K562 (cell line): ENCODE measurements around the gene IL1B. TPM values are rescaled to one million over a fixed set of nuclear protein-coding genes. Genes with fewer than 3 reads are reported as not detected.

Experiments used
- ATAC-seq: fragments of 200-7000 bp; cut with Tn5 transposase; 3 replicates; pipeline ENCODE4 v1.9.1; 2020; ENCODE audit warnings: moderate library complexity
- BruUV-seq: library from RNA; stranded (reverse); fragments of 400-500 nt; replicated peaks from 2 replicates; lab custom pipeline; 2021; lab: Mats Ljungman, UMichigan
- CTCF ChIA-PET: fragments of 300-600 bp; formaldehyde crosslinking; extraction: SDS; loops from one replicate; lab custom pipeline; 2021; ENCODE audit warnings: low intra/inter-chr PET ratio; lab: Yijun Ruan, JAX
- POLR2A ChIA-PET: fragments of 300-600, 350-650 bp; sonication (Branson Sonifier 250); formaldehyde crosslinking; extraction: SDS; loops from one replicate; lab custom pipeline; 2021; ENCODE audit warnings: antibody characterized with exemption, inconsistent platforms; lab: Yijun Ruan, JAX
- DNase-seq, 4 experiments: peaks; one replicate each; pipeline versions ENCODE4 v3.0.0 to v3.0.0-alpha.2; 2011 to 2018; ENCODE audit warnings: low spot score in 3 of 4, mixed read lengths in 3 of 4; ENCODE audit errors: extremely low read depth in 1 of 4
- FAIRE-seq: peaks from 2 replicates; lab custom pipeline; 2011; peaks lifted over from hg19 to GRCh38; lab: Jason Lieb, UNC
- H2AFZ ChIP-seq: 2 replicates; pipeline ENCODE4 v1.6.0; 2011; ENCODE audit warnings: low read depth, low read length, control low read depth, inconsistent platforms
- H3K27ac ChIP-seq: fragments of 200-600 bp; 3 replicates; pipeline ENCODE4 v1.8.0; 2011; ENCODE audit warnings: low read depth, mild to moderate bottlenecking, control low read depth, inconsistent platforms, low read length, moderate library complexity, mixed read lengths; ENCODE audit errors: extremely low read depth
- H3K27me3 ChIP-seq, 2 experiments: fragments of 300-600 bp in 1 of 2; 2 replicates in 1 of 2; 3 replicates in 1 of 2; pipeline versions ENCODE4 v1.6.0 to v1.8.0; 2011; ENCODE audit warnings: inconsistent platforms in 2 of 2, low read length in 2 of 2, mild to moderate bottlenecking in 1 of 2, mixed read lengths in 1 of 2, moderate library complexity in 1 of 2; ENCODE audit not compliant: control insufficient read depth in 2 of 2, insufficient read depth in 2 of 2
- H3K36me3 ChIP-seq: fragments of 300-600 bp; 3 replicates; pipeline ENCODE4 v1.8.0; 2011; ENCODE audit warnings: mild to moderate bottlenecking, low read length, inconsistent platforms; ENCODE audit not compliant: control insufficient read depth, insufficient read depth
- H3K4me1 ChIP-seq, 2 experiments: fragments of 200-600 bp in 1 of 2; replicated peaks in 1 of 2; 2 replicates in 1 of 2; 3 replicates in 1 of 2; pipeline versions ENCODE4 v1.5.1 to v1.8.0; 2011; ENCODE audit warnings: inconsistent platforms in 2 of 2, low read length in 2 of 2, mild to moderate bottlenecking in 1 of 2, mixed read lengths in 1 of 2, moderate library complexity in 1 of 2; ENCODE audit not compliant: control insufficient read depth in 2 of 2, insufficient read depth in 2 of 2
- H3K4me2 ChIP-seq: 2 replicates; pipeline ENCODE4 v1.6.1; 2011; ENCODE audit warnings: low read length, control low read depth, inconsistent platforms, mixed read lengths; ENCODE audit not compliant: insufficient read depth
- H3K4me3 ChIP-seq: fragments of 200-600 bp; sonication (generic), shearing (Covaris generic); 2 replicates; pipeline ENCODE4 v1.5.1; 2016; ENCODE audit warnings: control low read depth, inconsistent platforms
- H3K79me2 ChIP-seq: fragments of 200-600 bp; 3 replicates; pipeline ENCODE4 v1.8.0; 2011; ENCODE audit warnings: low read length, inconsistent platforms; ENCODE audit not compliant: control insufficient read depth, insufficient read depth
- H3K9ac ChIP-seq, 2 experiments: 2 replicates each; pipeline versions ENCODE4 v1.6.0 to v1.6.1; 2011; ENCODE audit warnings: low read depth in 2 of 2, low read length in 2 of 2, control low read depth in 1 of 2, inconsistent platforms in 1 of 2, mild to moderate bottlenecking in 1 of 2, mixed read lengths in 1 of 2; ENCODE audit not compliant: insufficient read depth in 1 of 2
- H3K9me1 ChIP-seq: one replicate; pipeline ENCODE4 v1.6.0; 2011; ENCODE audit warnings: inconsistent platforms, mild to moderate bottlenecking, low read length, moderate library complexity; ENCODE audit not compliant: control insufficient read depth, insufficient read depth
- H3K9me3 ChIP-seq: replicated peaks from 2 replicates; pipeline ENCODE4 v1.5.1; 2011; ENCODE audit warnings: low read depth, low read length, inconsistent platforms; ENCODE audit not compliant: control insufficient read depth, insufficient read depth
- H4K20me1 ChIP-seq: replicated peaks from 2 replicates; pipeline ENCODE4 v1.6.1; 2011; ENCODE audit warnings: low read length, inconsistent platforms, mixed read lengths; ENCODE audit not compliant: control insufficient read depth, insufficient read depth
- KAT7 ChIP-seq: sonication (generic); formaldehyde crosslinking; IDR thresholded peaks from 2 replicates; pipeline ENCODE4 v1.8.0; 2022; ENCODE audit warnings: missing genetic modification reagents, mild to moderate bottlenecking, borderline replicate concordance
- KDM2B ChIP-seq: fragments of 250-450 bp; sonication (Bioruptor Pico); IDR thresholded peaks from 2 replicates; pipeline ENCODE4 v1.8.0; 2021; ENCODE audit warnings: mild to moderate bottlenecking, moderate library complexity
- KLF6 ChIP-seq: fragments of 250-450 bp; sonication (Bioruptor Pico); IDR thresholded peaks from 2 replicates; pipeline ENCODE4 v1.4.0; 2020; ENCODE audit warnings: mild to moderate bottlenecking, moderate library complexity, borderline replicate concordance
- NFIC ChIP-seq: fragments of 450-650 bp; IDR thresholded peaks from 2 replicates; pipeline ENCODE4 v1.6.1; 2017; ENCODE audit warnings: mild to moderate bottlenecking, inconsistent platforms
- POLR2A ChIP-seq: fragments of 450-650 bp; conservative IDR thresholded peaks from 2 replicates; pipeline ENCODE4 v1.6.1; 2016
- SRSF3 ChIP-seq: fragments of 200-400 bp; formaldehyde crosslinking; IDR thresholded peaks from 2 replicates; pipeline ENCODE4 v1.6.1; 2016; ENCODE audit warnings: mild to moderate bottlenecking, low read length, moderate library complexity; ENCODE audit not compliant: insufficient read depth
- TFE3 ChIP-seq: fragments of 450-650 bp; formaldehyde crosslinking; IDR thresholded peaks from 2 replicates; pipeline ENCODE4 v1.4.0; 2020; ENCODE audit warnings: mild to moderate bottlenecking, mixed read lengths
- ZNF444 ChIP-seq: fragments of 250-450 bp; sonication (Bioruptor Pico); IDR thresholded peaks from 2 replicates; pipeline ENCODE4 v1.4.0; 2020; ENCODE audit warnings: mild to moderate bottlenecking, moderate library complexity
- WGBS: fragments of 100-300 bp; shearing (Covaris generic); methylation state at CpG from one replicate; pipeline ENCODE4 v1.1.6; 2016; ENCODE audit warnings: low coverage, mixed read lengths; ENCODE audit not compliant: insufficient coverage; ENCODE audit errors: missing lambda C conversion rate; 5-methylcytosine and 5-hydroxymethylcytosine counted together
- in situ Hi-C: fragments of 300-500 bp; cut with MboI; formaldehyde crosslinking; loops from 4 replicates; pipeline ENCODE4 v1.15.0; 2018; ENCODE audit warnings: inconsistent platforms, mixed read lengths
- intact Hi-C: fragments of 100-400 bp; cut with micrococcal nuclease; formaldehyde crosslinking; loops from 2 replicates; pipeline ENCODE4 v1.14.2; 2022
- polyA plus RNA-seq, 8 experiments: library from polyadenylated mRNA; depleted of rRNA in 4 of 8; stranded (reverse) in 5 of 8; unstranded in 3 of 8; fragments of >200 nt; fragmentation: Nextera tagmentation in 2 of 8; fragmentation: Illumina TruSeq in 1 of 8; extraction: Ambion mirVana in 2 of 8; extraction: Trizol in 1 of 8; gene quantifications; 2 replicates each; pipeline versions ENCODE4 v1.2.1 to v1.2.3, GENCODE V29; 2011 to 2014; ENCODE audit warnings: inconsistent platforms in 1 of 8, missing spikeins in 1 of 8
- total RNA-seq, 7 experiments: library from RNA; depleted of rRNA in 6 of 7; stranded (reverse); fragments of >200 nt in 6 of 7; fragmentation: Illumina TruSeq in 2 of 7; extraction: Trizol in 2 of 7; gene quantifications; 2 replicates each; pipeline versions ENCODE4 v1.2.1 to v1.2.3, GENCODE V29; 2011 to 2021; ENCODE audit warnings: low replicate concordance in 1 of 7

Gene IL1B
- total and polyA plus RNA-seq, 9 of the 15 experiments (the other 6 are each of a cell fraction or from before 2014, with no cell fraction given), result 0.29 TPM; not detected in 8

GRCh38 chr2:112831513-112831845 lies 5.1 kb downstream of the IL1B start:
- no peaks in the 10 kb centered on the region for H3K79me2 ChIP-seq
- FAIRE-seq, result no peak
- no peak overlapping the region for H3K4me2 ChIP-seq
- TF ChIP-seq SRSF3, result no peak
- peak; percentile 58 for TF ChIP-seq NFIC
- TF ChIP-seq, all 486 proteins: peak for 1
- ATAC-seq (no peak), DNase-seq (no peak)
- H3K9me1 ChIP-seq, result no peaks in the 10 kb centered on the region
- no peak overlapping the region for H3K4me3 ChIP-seq
- intact Hi-C loops, result loop anchor here (5.0 kb wide), 1 partner anchor 79 kb away; no protein-coding TSS in a partner anchor
- no peaks in the 10 kb centered on the region for H3K36me3 ChIP-seq
- no TSS peak for BruUV-seq
- POLR2A ChIA-PET, result interaction anchor here (0.9 kb wide), 1 partner anchor 19 kb away, joined by 4 read pairs; no protein-coding TSS in a partner anchor
- H2AFZ ChIP-seq, result no peak overlapping the region
- no peak overlapping the region for H3K27ac ChIP-seq
- 68% methylated on average over 2 of the region's 2 CpGs for WGBS
- H3K9ac ChIP-seq, result no peak overlapping the region
- CTCF ChIA-PET, result no interaction called here
- H3K9me3 ChIP-seq, result no peaks in the 10 kb centered on the region
- no peaks in the 10 kb centered on the region for H4K20me1 ChIP-seq
- peaks cover 0 to 9% of the 10 kb centered on the region in 2 experiments; a peak in 2 of 5 replicates for H3K4me1 ChIP-seq
- peaks cover 3 to 5% of the 10 kb centered on the region in 2 experiments; a peak in 1 of 5 replicates for H3K27me3 ChIP-seq
- in situ Hi-C loops, result no loop called here

- H3K4me1 ChIP-seq, result peaks cover 0 to 9% of the 10 kb centered on the region in 2 experiments; a peak in 2 of 5 replicates
- in situ Hi-C loops, result no loop called here
- no peak overlapping the region for H2AFZ ChIP-seq
- H3K27ac ChIP-seq, result no peak overlapping the region
- FAIRE-seq, result no peak
- H3K4me3 ChIP-seq, result no peak overlapping the region
- no peak overlapping the region for H3K4me2 ChIP-seq
- no peaks in the 10 kb centered on the region for H3K79me2 ChIP-seq
- no peaks in the 10 kb centered on the region for H3K9me1 ChIP-seq
- H3K36me3 ChIP-seq, result no peaks in the 10 kb centered on the region
- no peak for ATAC-seq
- POLR2A ChIA-PET, result interaction anchor here (1.1 kb wide), 1 partner anchor 12 kb away, joined by 4 read pairs; no protein-coding TSS in a partner anchor
- 0 out of 5 replicates have a peak, but pooled peaks cover 0 to 5% of the 10 kb centered on the region in 2 experiments for H3K27me3 ChIP-seq
- TF ChIP-seq TFE3 (CRISPR knock-in tag) (peak; percentile 68), KLF6 (CRISPR knock-in tag) (no peak), KDM2B (CRISPR knock-in tag) (no peak), POLR2A (no peak), ZNF444 (CRISPR knock-in tag) (no peak), KAT7 (no peak)
- no peaks in the 10 kb centered on the region for H4K20me1 ChIP-seq
- CTCF ChIA-PET, result no interaction called here
- H3K9me3 ChIP-seq, result no peaks in the 10 kb centered on the region
- intact Hi-C loops, result loop anchor here (5.0 kb wide), 1 partner anchor 79 kb away; no protein-coding TSS in a partner anchor
- H3K9ac ChIP-seq, result no peak overlapping the region
- no peak for DNase-seq
- WGBS, result 31% methylated on average over 5 of the region's 5 CpGs
- no TSS peak for BruUV-seq
These were observed 5.7 kb downstream of the IL1B start for GRCh38 chr2:112830682-112831512.
